ENCODE measurements around the gene ABRACL.

DNA sequence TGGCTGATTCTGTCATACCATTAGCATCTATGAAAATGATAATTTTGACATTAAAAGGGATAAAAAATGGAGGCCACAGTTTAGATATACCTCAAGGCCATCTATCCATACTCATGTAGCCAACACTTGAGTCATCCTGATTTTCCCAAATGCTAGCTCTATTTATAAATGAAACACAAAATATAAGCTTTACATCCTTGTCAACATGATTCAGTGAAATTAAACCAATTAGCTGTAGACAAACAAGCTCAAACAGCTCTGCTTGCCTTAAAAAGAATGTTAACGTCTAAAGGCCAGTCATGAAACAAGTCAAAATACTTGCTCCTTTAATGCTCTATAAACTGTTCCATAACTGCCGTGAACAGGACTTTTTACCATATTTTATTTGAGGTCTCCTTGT, 40.3 kb downstream of the ABRACL start:
- TF ChIP-seq, protein P1, sequence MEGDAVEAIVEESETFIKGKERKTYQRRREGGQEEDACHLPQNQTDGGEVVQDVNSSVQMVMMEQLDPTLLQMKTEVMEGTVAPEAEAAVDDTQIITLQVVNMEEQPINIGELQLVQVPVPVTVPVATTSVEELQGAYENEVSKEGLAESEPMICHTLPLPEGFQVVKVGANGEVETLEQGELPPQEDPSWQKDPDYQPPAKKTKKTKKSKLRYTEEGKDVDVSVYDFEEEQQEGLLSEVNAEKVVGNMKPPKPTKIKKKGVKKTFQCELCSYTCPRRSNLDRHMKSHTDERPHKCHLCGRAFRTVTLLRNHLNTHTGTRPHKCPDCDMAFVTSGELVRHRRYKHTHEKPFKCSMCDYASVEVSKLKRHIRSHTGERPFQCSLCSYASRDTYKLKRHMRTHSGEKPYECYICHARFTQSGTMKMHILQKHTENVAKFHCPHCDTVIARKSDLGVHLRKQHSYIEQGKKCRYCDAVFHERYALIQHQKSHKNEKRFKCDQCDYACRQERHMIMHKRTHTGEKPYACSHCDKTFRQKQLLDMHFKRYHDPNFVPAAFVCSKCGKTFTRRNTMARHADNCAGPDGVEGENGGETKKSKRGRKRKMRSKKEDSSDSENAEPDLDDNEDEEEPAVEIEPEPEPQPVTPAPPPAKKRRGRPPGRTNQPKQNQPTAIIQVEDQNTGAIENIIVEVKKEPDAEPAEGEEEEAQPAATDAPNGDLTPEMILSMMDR (IDR thresholded peaks at IDR 0.05; ENCODE audit: insufficient read depth, low read depth, low read length): no peak
- TF ChIP-seq EZH2 (IDR thresholded peaks at IDR 0.05; ENCODE audit: insufficient read depth, low read length): no peak

Data from astrocyte (in vitro differentiated cells and primary cell).